Fibroblast of lung (primary cell): ENCODE results near the gene LACRT. TPM values are rescaled to one million over a fixed set of nuclear protein-coding genes. Genes with fewer than 3 reads are reported as not detected.

ENCODE experiments used
- DNase-seq, 2 donors: peaks; one replicate each; pipeline versions ENCODE4 v3.0.0 to v3.0.0-alpha.2; 2010; ENCODE audit warnings: low read depth in 2 of 2
- H2AFZ ChIP-seq: 2 replicates; pipeline ENCODE4 v1.5.1; 2012; ENCODE audit warnings: low read length, control low read depth, inconsistent platforms
- H3K27ac ChIP-seq: 2 replicates; pipeline ENCODE4 v1.5.1; 2011; ENCODE audit warnings: low read length, control low read depth; ENCODE audit not compliant: insufficient read depth
- H3K27me3 ChIP-seq: 2 replicates; pipeline ENCODE4 v1.5.1; 2011; ENCODE audit warnings: mild to moderate bottlenecking, low read length; ENCODE audit not compliant: control insufficient read depth, insufficient read depth
- H3K36me3 ChIP-seq: 2 replicates; pipeline ENCODE4 v1.5.1; 2011; ENCODE audit warnings: low read length; ENCODE audit not compliant: control insufficient read depth, insufficient read depth
- H3K4me1 ChIP-seq: 2 replicates; pipeline ENCODE4 v1.5.1; 2011; ENCODE audit warnings: low read length; ENCODE audit not compliant: control insufficient read depth, insufficient read depth; ENCODE audit errors: extremely low read depth
- H3K4me2 ChIP-seq: 2 replicates; pipeline ENCODE4 v1.5.1; 2011; ENCODE audit warnings: low read length, control low read depth; ENCODE audit not compliant: insufficient read depth; ENCODE audit errors: extremely low read depth
- H3K4me3 ChIP-seq, 4 experiments: fragments of 200-600 bp in 1 of 4; sonication (generic) in 1 of 4; replicated peaks in 1 of 4; 2 replicates each; pipeline ENCODE4 v1.5.1; 2011 to 2016; ENCODE audit warnings: low read length in 4 of 4, low read depth in 3 of 4, mild to moderate bottlenecking in 3 of 4, control low read depth in 2 of 4, inconsistent platforms in 1 of 4, mixed read lengths in 1 of 4; ENCODE audit not compliant: insufficient read depth in 1 of 4; ENCODE audit errors: control extremely low read depth in 1 of 4
- H3K79me2 ChIP-seq: 2 replicates; pipeline ENCODE4 v1.5.1; 2012; ENCODE audit warnings: mild to moderate bottlenecking, low read length, inconsistent platforms; ENCODE audit not compliant: control insufficient read depth, insufficient read depth
- H3K9ac ChIP-seq: 2 replicates; pipeline ENCODE4 v1.5.1; 2011; ENCODE audit warnings: mild to moderate bottlenecking, low read length, control low read depth; ENCODE audit not compliant: insufficient read depth
- H3K9me3 ChIP-seq: 2 replicates; pipeline ENCODE4 v1.5.1; 2012; ENCODE audit warnings: low read depth, low read length; ENCODE audit not compliant: control insufficient read depth, insufficient read depth
- H4K20me1 ChIP-seq: 2 replicates; pipeline ENCODE4 v1.5.1; 2011; ENCODE audit warnings: low read length; ENCODE audit not compliant: control insufficient read depth, insufficient read depth; ENCODE audit errors: extremely low read depth
- CTCF ChIP-seq, 2 donors: IDR thresholded peaks in 1 of 2; conservative IDR thresholded peaks in 1 of 2; 1 replicate in 1 of 2; 2 replicates in 1 of 2; pipeline ENCODE4 v1.5.1; 2011 to 2012; ENCODE audit warnings: low read length in 2 of 2, control low read depth in 1 of 2, inconsistent platforms in 1 of 2, low read depth in 1 of 2, mild to moderate bottlenecking in 1 of 2
- EZH2 ChIP-seq: IDR thresholded peaks from 2 replicates; pipeline ENCODE4 v1.5.1; 2012; ENCODE audit warnings: low read length, control low read depth, mild to moderate bottlenecking; ENCODE audit errors: missing control alignments
- polyA plus RNA-seq, 2 donors: library from polyadenylated mRNA; depleted of rRNA in 1 of 2; stranded (reverse) in 1 of 2; unstranded in 1 of 2; fragments of >200 nt; gene quantifications; 2 replicates each; pipeline ENCODE4 v1.2.1, GENCODE V29; 2011 to 2012; ENCODE audit warnings: missing spikeins in 1 of 2
- total RNA-seq: library from RNA; depleted of rRNA; stranded (reverse); fragments of >200 nt; gene quantifications from 2 replicates; pipeline ENCODE4 v1.2.1, GENCODE V29; 2014

The LACRT gene
- total and polyA plus RNA-seq, 2 donors (not counting 1 experiment from before 2014, with no cell fraction given), result not detected

- Histone ChIP-seq H3K27ac (no peak overlapping the region), H3K27me3 (no peaks in the 10 kb centered on the region), H3K79me2 (no peaks in the 10 kb centered on the region), H4K20me1 (no peaks in the 10 kb centered on the region), H3K4me3 (no peak overlapping the region), H3K4me2 (no peak overlapping the region), H3K4me1 (no peaks in the 10 kb centered on the region), H3K9me3 (no peaks in the 10 kb centered on the region), H3K36me3 (no peaks in the 10 kb centered on the region), H2AFZ (no peak overlapping the region), H3K9ac (no peak overlapping the region)
- no peak for DNase-seq
- no peak for TF ChIP-seq CTCF (conservative IDR thresholded peaks at IDR 0.05 in 1 of 2, IDR thresholded peaks at IDR 0.05 in 1 of 2; ENCODE audit: low read depth in 1 of 2, low read length in 2 of 2)
- TF ChIP-seq EZH2, result no peak
These were observed 30.8 kb downstream of the LACRT start for GRCh38 chr12:54603872-54604271.

- Histone ChIP-seq H3K27me3 (no peaks in the 10 kb centered on the region), H3K27ac (no peak overlapping the region), H3K4me1 (no peaks in the 10 kb centered on the region), H3K79me2 (no peaks in the 10 kb centered on the region), H3K4me3 (no peak overlapping the region), H3K9ac (no peak overlapping the region), H3K9me3 (no peaks in the 10 kb centered on the region), H2AFZ (no peak overlapping the region), H3K36me3 (no peaks in the 10 kb centered on the region), H4K20me1 (no peaks in the 10 kb centered on the region), H3K4me2 (no peak overlapping the region)
- TF ChIP-seq CTCF (conservative IDR thresholded peaks at IDR 0.05 in 1 of 2, IDR thresholded peaks at IDR 0.05 in 1 of 2; ENCODE audit: low read depth in 1 of 2, low read length in 2 of 2) (peak; percentile 90 to 96), EZH2 (no peak)
- DNase-seq, result peak; percentile 61 to 65
These were observed 31.4 kb downstream of the LACRT start for GRCh38 chr12:54603173-54603814.

GRCh38 chr12:54602661-54603060 lies 32.0 kb downstream of the LACRT start:
- no peak for DNase-seq
- Histone ChIP-seq H4K20me1 (no peaks in the 10 kb centered on the region), H3K9ac (no peak overlapping the region), H3K36me3 (no peaks in the 10 kb centered on the region), H3K4me1 (no peaks in the 10 kb centered on the region), H3K27ac (no peak overlapping the region), H3K4me2 (no peak overlapping the region), H3K4me3 (no peak overlapping the region), H3K27me3 (no peaks in the 10 kb centered on the region), H2AFZ (no peak overlapping the region), H3K9me3 (no peaks in the 10 kb centered on the region), H3K79me2 (no peaks in the 10 kb centered on the region)
- no peak for TF ChIP-seq EZH2
- TF ChIP-seq CTCF (conservative IDR thresholded peaks at IDR 0.05 in 1 of 2, IDR thresholded peaks at IDR 0.05 in 1 of 2; ENCODE audit: low read depth in 1 of 2, low read length in 2 of 2), result no peak
